HepG2 (cell line): ENCODE results near the gene CADM2. TPM values are rescaled to one million over a fixed set of nuclear protein-coding genes. Genes with fewer than 3 reads are reported as not detected.

Experiments
- ATAC-seq: fragments of 200-7000 bp; cut with Tn5 transposase; 3 replicates; pipeline ENCODE4 v1.9.1; 2020; ENCODE audit warnings: mild to moderate bottlenecking, moderate library complexity
- BruUV-seq: library from RNA; stranded (reverse); fragments of 400-500 nt; replicated peaks from 2 replicates; lab custom pipeline; 2021; lab: Mats Ljungman, UMichigan
- CTCF ChIA-PET: fragments of 300-600 bp; formaldehyde crosslinking; extraction: SDS; loops from one replicate; lab custom pipeline; 2021; ENCODE audit warnings: low total read pairs, inconsistent platforms, low intra/inter-chr PET ratio; lab: Yijun Ruan, JAX
- POLR2A ChIA-PET: fragments of 350-600 bp; sonication (Branson Sonifier 250); formaldehyde crosslinking; loops from one replicate; lab custom pipeline; 2020; ENCODE audit warnings: antibody characterized with exemption, inconsistent platforms; lab: Yijun Ruan, JAX
- DNase-seq: peaks from one replicate; pipeline ENCODE4 v3.0.0-alpha.2; 2015; ENCODE audit warnings: low spot score
- FAIRE-seq: peaks from 3 replicates; lab custom pipeline; 2011; peaks lifted over from hg19 to GRCh38; lab: Jason Lieb, UNC
- H2AFZ ChIP-seq: one replicate; pipeline ENCODE4 v1.6.1; 2011; ENCODE audit warnings: low read length, inconsistent platforms
- H3K27ac ChIP-seq: fragments of 300-600 bp; 3 replicates; pipeline ENCODE4 v1.8.0; 2011; ENCODE audit warnings: mixed run types, mild to moderate bottlenecking, mixed read lengths, low read length, inconsistent platforms; ENCODE audit not compliant: insufficient read depth; ENCODE audit errors: extremely low read length
- H3K27me3 ChIP-seq, 2 experiments: fragments of 200-600 bp in 1 of 2; 2 replicates in 1 of 2; 3 replicates in 1 of 2; pipeline versions ENCODE4 v1.6.0 to v1.8.0; 2011; ENCODE audit warnings: low read length in 2 of 2, mild to moderate bottlenecking in 2 of 2, moderate library complexity in 2 of 2, inconsistent platforms in 1 of 2; ENCODE audit not compliant: insufficient read depth in 2 of 2, control insufficient read depth in 1 of 2
- H3K36me3 ChIP-seq, 2 experiments: fragments of 200-600 bp in 1 of 2; replicated peaks in 1 of 2; 2 replicates in 1 of 2; 3 replicates in 1 of 2; pipeline versions ENCODE4 v1.5.1 to v1.8.0; 2011; ENCODE audit warnings: low read length in 2 of 2, inconsistent platforms in 1 of 2; ENCODE audit not compliant: insufficient read depth in 2 of 2, control insufficient read depth in 1 of 2
- H3K4me1 ChIP-seq: 2 replicates; pipeline ENCODE4 v1.5.1; 2012; ENCODE audit warnings: low read length, inconsistent platforms; ENCODE audit not compliant: insufficient read depth
- H3K4me2 ChIP-seq: 2 replicates; pipeline ENCODE4 v1.6.0; 2011; ENCODE audit warnings: low read depth, low read length, inconsistent platforms
- H3K4me3 ChIP-seq, 3 experiments: fragments of 200-600 bp in 1 of 3; sonication (generic), shearing (Covaris generic) in 1 of 3; replicated peaks in 1 of 3; 2 replicates each; pipeline ENCODE4 v1.5.1; 2011 to 2016; ENCODE audit warnings: low read length in 3 of 3, inconsistent platforms in 2 of 3, low read depth in 2 of 3, mild to moderate bottlenecking in 2 of 3, control low read depth in 1 of 3, mixed read lengths in 1 of 3; ENCODE audit not compliant: insufficient read depth in 1 of 3
- H3K79me2 ChIP-seq: one replicate; pipeline ENCODE4 v1.6.1; 2011; ENCODE audit warnings: low read length, inconsistent platforms; ENCODE audit not compliant: insufficient read depth
- H3K9ac ChIP-seq: 2 replicates; pipeline ENCODE4 v1.6.0; 2011; ENCODE audit warnings: mild to moderate bottlenecking, low read depth, low read length, inconsistent platforms; ENCODE audit not compliant: insufficient read depth
- H3K9me3 ChIP-seq: 2 replicates; pipeline ENCODE4 v1.5.1; 2012; ENCODE audit warnings: mild to moderate bottlenecking, low read length
- H4K20me1 ChIP-seq: 2 replicates; pipeline ENCODE4 v1.6.0; 2011; ENCODE audit warnings: inconsistent platforms, mild to moderate bottlenecking, low read length, moderate library complexity; ENCODE audit not compliant: insufficient read depth
- ESRRA ChIP-seq: sonication (generic); formaldehyde crosslinking; IDR thresholded peaks from 2 replicates; pipeline ENCODE4 v1.5.1; 2020; ENCODE audit warnings: mild to moderate bottlenecking, low read depth, missing genetic modification reagents
- FIP1L1 ChIP-seq: fragments of 200-400 bp; formaldehyde crosslinking; IDR thresholded peaks from 2 replicates; pipeline ENCODE4 v1.6.1; 2018; ENCODE audit warnings: low read depth, mild to moderate bottlenecking, low read length, moderate library complexity, borderline replicate concordance; ENCODE audit not compliant: insufficient read depth
- JUN ChIP-seq: sonication (generic); formaldehyde crosslinking; IDR thresholded peaks from 2 replicates; pipeline ENCODE4 v1.4.0; 2020; ENCODE audit warnings: mild to moderate bottlenecking, missing genetic modification reagents
- POGK ChIP-seq: sonication (generic); formaldehyde crosslinking; conservative IDR thresholded peaks from 2 replicates; pipeline ENCODE4 v1.8.0; 2022; ENCODE audit warnings: mild to moderate bottlenecking, moderate library complexity, missing genetic modification reagents
- RARA ChIP-seq: IDR thresholded peaks from 2 replicates; pipeline ENCODE4 v1.6.1; 2016; ENCODE audit warnings: missing genetic modification reagents, missing compliant biosample characterization
- RELA ChIP-seq: sonication (generic); formaldehyde crosslinking; IDR thresholded peaks from 2 replicates; pipeline ENCODE4 v1.4.0; 2020; ENCODE audit warnings: missing genetic modification reagents
- SALL2 ChIP-seq: sonication (generic); formaldehyde crosslinking; IDR thresholded peaks from 2 replicates; pipeline ENCODE4 v1.8.1; 2023; ENCODE audit warnings: mild to moderate bottlenecking, missing genetic modification reagents, inconsistent platforms
- ZFP37 ChIP-seq: sonication (generic); formaldehyde crosslinking; IDR thresholded peaks from 2 replicates; pipeline ENCODE4 v1.4.0; 2020; ENCODE audit warnings: missing genetic modification reagents, borderline replicate concordance
- ZNF207 ChIP-seq: fragments of 450-650 bp; IDR thresholded peaks from 2 replicates; pipeline ENCODE4 v1.6.1; 2016; ENCODE audit warnings: antibody characterized with exemption, borderline replicate concordance
- ZNF607 ChIP-seq: sonication (generic); formaldehyde crosslinking; IDR thresholded peaks from 2 replicates; pipeline ENCODE4 v1.5.1; 2020; ENCODE audit warnings: missing genetic modification reagents, mild to moderate bottlenecking, borderline replicate concordance
- ZNF720 ChIP-seq: sonication (generic); formaldehyde crosslinking; IDR thresholded peaks from 2 replicates; pipeline ENCODE4 v1.4.0; 2020; ENCODE audit warnings: missing genetic modification reagents
- ZNF839 ChIP-seq: sonication (generic); formaldehyde crosslinking; IDR thresholded peaks from 2 replicates; pipeline ENCODE4 v1.4.0; 2020; ENCODE audit warnings: missing genetic modification reagents, mild to moderate bottlenecking, borderline replicate concordance
- WGBS: methylation state at CpG from one replicate; pipeline ENCODE4 v1.1.6; 2017; ENCODE audit warnings: low lambda C conversion rate; 5-methylcytosine and 5-hydroxymethylcytosine counted together
- in situ Hi-C: cut with HindIII; loops from 2 replicates; pipeline ENCODE4 v1.10.0; 2017; ENCODE audit warnings: low pct_unique_long_range_greater_than_20kb; ENCODE audit not compliant: extremely low pct_ligation_motif_present
- intact Hi-C: fragments of 100-400 bp; cut with micrococcal nuclease; formaldehyde crosslinking; loops from one replicate; pipeline ENCODE4 v1.10.0; 2022; ENCODE audit not compliant: unreplicated experiment
- polyA plus RNA-seq, 8 experiments: library from polyadenylated mRNA; depleted of rRNA in 3 of 8; stranded (reverse) in 7 of 8; unstranded in 1 of 8; fragments of >200 nt; fragmentation: Illumina TruSeq in 4 of 8; extraction: Trizol in 4 of 8; gene quantifications; 2 replicates each; pipeline versions ENCODE4 v1.2.1 to v1.2.3, GENCODE V29; 2011 to 2016; ENCODE audit warnings: low read depth in 4 of 8, missing spikeins in 1 of 8, mixed read lengths in 1 of 8; ENCODE audit not compliant: insufficient read depth in 1 of 8
- total RNA-seq, 5 experiments: library from RNA; depleted of rRNA; stranded (reverse); fragments of >200 nt; fragmentation: Illumina TruSeq; extraction: Trizol; gene quantifications; 2 replicates each; pipeline ENCODE4 v1.2.3, GENCODE V29; 2016; ENCODE audit warnings: low read depth in 1 of 5

Gene CADM2
- total and polyA plus RNA-seq, 2 of the 13 experiments (the other 11 are each of a cell fraction or from before 2014, with no cell fraction given), result not detected

DNA sequence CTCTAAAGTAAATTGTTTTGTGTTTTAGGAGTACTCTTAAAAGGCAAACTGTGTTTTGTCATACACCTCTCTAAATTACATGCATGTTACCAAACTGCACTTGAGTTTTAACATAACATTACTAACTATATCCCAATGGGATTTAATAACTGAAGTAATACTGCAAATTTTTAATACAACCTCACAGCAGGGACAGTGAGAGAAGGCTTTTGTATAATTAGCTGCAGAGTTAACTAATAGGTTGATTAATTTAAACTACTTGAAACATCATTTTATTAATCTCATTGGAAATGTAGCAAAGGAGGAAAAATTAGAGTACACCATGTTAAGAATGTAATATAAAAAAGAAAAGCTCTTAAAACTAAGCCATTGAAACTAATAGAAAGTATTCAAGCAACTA lies 417.3 kb downstream of the CADM2 start:
- no peaks in the 10 kb centered on the region for H3K4me1 ChIP-seq

DNA sequence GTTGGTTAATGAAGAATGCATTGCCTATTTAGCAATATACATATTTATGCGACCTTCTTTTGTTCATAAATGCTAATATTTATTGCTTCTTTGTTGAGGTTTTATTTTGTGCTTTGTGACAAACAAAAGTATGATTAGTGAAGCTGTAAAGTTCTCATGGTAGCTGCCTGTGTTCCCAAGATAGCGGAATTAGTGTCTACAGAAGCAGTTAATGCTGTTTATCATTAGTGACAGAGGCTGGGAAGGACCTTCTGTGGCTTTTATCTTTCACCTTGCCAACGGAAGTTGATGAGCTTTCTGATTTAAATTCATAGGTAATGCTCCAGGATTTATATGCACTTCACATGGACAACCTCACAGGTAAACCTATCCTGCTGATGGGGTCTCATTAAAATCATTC lies 418.3 kb downstream of the CADM2 start:
- POLR2A ChIA-PET, result no interaction called here
- FAIRE-seq, result no peak
- no peak for ATAC-seq
- no peaks in the 10 kb centered on the region for H3K9me3 ChIP-seq
- H3K4me3 ChIP-seq, result no peak overlapping the region
- H3K27me3 ChIP-seq, result no peaks in the 10 kb centered on the region
- H4K20me1 ChIP-seq, result no peaks in the 10 kb centered on the region
- BruUV-seq, result no TSS peak
- no peaks in the 10 kb centered on the region for H3K4me1 ChIP-seq
- CTCF ChIA-PET, result no interaction called here
- no peaks in the 10 kb centered on the region for H3K36me3 ChIP-seq
- H3K9ac ChIP-seq, result no peak overlapping the region
- intact Hi-C loops, result no loop called here
- DNase-seq, result no peak
- H3K79me2 ChIP-seq, result no peaks in the 10 kb centered on the region
- no peak overlapping the region for H3K4me2 ChIP-seq
- in situ Hi-C loops, result no loop called here
- H3K27ac ChIP-seq, result no peak overlapping the region
- no peak overlapping the region for H2AFZ ChIP-seq
- 0% methylated on average over 3 of the region's 3 CpGs for WGBS
- TF ChIP-seq ESRRA, result no peak
- TF ChIP-seq ZNF207, result no peak

More for the DNA sequence above, 417.3 kb downstream of the CADM2 start:
- Histone ChIP-seq H3K27ac (no peak overlapping the region), H4K20me1 (no peaks in the 10 kb centered on the region), H3K4me3 (no peak overlapping the region), H3K79me2 (no peaks in the 10 kb centered on the region), H3K9ac (no peak overlapping the region), H3K36me3 (no peaks in the 10 kb centered on the region), H3K4me2 (no peak overlapping the region), H2AFZ (no peak overlapping the region), H3K27me3 (no peaks in the 10 kb centered on the region), H3K9me3 (no peaks in the 10 kb centered on the region)
- ChIA-PET CTCF (no interaction called here), POLR2A (no interaction called here)
- intact Hi-C loops (no loop called here), in situ Hi-C loops (no loop called here)
- FAIRE-seq (no peak), DNase-seq (no peak), ATAC-seq (no peak)
- TF ChIP-seq POGK (CRISPR knock-in tag) (no peak), FIP1L1 (no peak), ZNF839 (CRISPR knock-in tag) (no peak), RELA (CRISPR knock-in tag) (no peak), JUN (CRISPR knock-in tag) (no peak), RARA (CRISPR knock-in tag) (no peak), ZFP37 (no peak), SALL2 (CRISPR knock-in tag) (no peak), ZNF607 (CRISPR knock-in tag) (no peak), ZNF720 (CRISPR knock-in tag) (no peak)
- BruUV-seq, result no TSS peak
